Neural cell (in vitro differentiated cells): ENCODE data around the gene ZNF287.

Experiments
- SMC3 ChIP-seq: fragments of 450-650 bp; conservative IDR thresholded peaks from 2 replicates; pipeline ENCODE4 v1.6.1; 2014; ENCODE audit warnings: antibody characterized with exemption, mild to moderate bottlenecking, moderate library complexity; ENCODE audit not compliant: poor library complexity
- TAF1 ChIP-seq: IDR thresholded peaks from 2 replicates; pipeline ENCODE4 v1.6.1; 2012; ENCODE audit warnings: low read depth
- TF ChIP-seq, protein P1 (sequence below): fragments of 450-650 bp; IDR thresholded peaks from 2 replicates; pipeline ENCODE4 v1.5.1; 2014; ENCODE audit warnings: antibody characterized with exemption, mild to moderate bottlenecking, moderate library complexity; ENCODE audit not compliant: poor library complexity, severe bottlenecking

DNA sequence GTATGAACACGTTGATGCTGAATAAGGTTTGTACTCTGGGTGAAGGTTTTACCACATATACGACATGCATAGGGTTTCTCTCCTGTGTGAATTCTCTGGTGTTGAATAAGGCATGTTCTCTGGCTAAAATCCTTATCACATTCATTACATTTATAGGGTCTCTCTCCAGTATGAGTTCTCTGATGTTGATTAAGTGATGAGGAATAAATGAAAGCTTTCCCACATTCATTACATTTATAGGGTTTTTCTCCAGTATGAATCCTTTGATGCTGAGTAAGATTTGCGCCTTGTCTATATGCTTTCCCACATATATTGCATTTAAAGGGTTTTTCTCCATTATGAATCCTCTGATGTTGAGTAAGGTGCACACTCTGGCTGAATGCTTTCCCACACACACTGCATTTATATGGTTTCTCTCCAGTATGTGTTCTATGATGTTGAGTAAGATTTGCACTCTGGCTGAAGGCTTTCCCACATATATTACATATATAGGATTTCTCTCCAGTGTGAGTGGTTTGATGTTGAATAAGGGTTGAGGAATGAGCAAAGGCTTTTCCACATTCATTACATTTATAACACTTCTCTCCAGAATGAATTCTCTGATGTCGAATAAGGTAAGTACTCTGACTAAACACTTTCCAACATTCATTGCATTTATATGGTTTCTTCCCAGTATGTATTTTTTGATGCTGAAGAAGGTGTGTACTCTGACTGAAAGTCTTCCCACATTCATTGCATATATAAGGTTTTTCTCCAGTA, 16.9 kb downstream of the ZNF287 start:
- TF ChIP-seq, protein P1, sequence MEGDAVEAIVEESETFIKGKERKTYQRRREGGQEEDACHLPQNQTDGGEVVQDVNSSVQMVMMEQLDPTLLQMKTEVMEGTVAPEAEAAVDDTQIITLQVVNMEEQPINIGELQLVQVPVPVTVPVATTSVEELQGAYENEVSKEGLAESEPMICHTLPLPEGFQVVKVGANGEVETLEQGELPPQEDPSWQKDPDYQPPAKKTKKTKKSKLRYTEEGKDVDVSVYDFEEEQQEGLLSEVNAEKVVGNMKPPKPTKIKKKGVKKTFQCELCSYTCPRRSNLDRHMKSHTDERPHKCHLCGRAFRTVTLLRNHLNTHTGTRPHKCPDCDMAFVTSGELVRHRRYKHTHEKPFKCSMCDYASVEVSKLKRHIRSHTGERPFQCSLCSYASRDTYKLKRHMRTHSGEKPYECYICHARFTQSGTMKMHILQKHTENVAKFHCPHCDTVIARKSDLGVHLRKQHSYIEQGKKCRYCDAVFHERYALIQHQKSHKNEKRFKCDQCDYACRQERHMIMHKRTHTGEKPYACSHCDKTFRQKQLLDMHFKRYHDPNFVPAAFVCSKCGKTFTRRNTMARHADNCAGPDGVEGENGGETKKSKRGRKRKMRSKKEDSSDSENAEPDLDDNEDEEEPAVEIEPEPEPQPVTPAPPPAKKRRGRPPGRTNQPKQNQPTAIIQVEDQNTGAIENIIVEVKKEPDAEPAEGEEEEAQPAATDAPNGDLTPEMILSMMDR = no peak
- no peak for TF ChIP-seq SMC3
- no peak for TF ChIP-seq TAF1
